ENCODE data around the gene TLE6.

Gene TLE6

GRCh38 chr19:2977746-2978138 is 378 bp downstream of the TLE6 start:
- TF ChIP-seq FOXP2 (optimal IDR thresholded peaks at IDR 0.05; ENCODE audit: borderline replicate concordance, extremely low read depth, extremely low read length, insufficient read depth) (no peak), POLR2AphosphoS5 (IDR thresholded peaks at IDR 0.05; ENCODE audit: low read depth, low read length) (no peak), REST (IDR thresholded peaks at IDR 0.05; ENCODE audit: insufficient read depth in 1 of 2, low read depth in 2 of 2, low read length in 2 of 2) (no peak), TAF1 (IDR thresholded peaks at IDR 0.05; ENCODE audit: borderline replicate concordance, insufficient read depth, low read length) (no peak), SIN3A (IDR thresholded peaks at IDR 0.05; ENCODE audit: borderline replicate concordance, insufficient read depth, low read length) (no peak)

GRCh38 chr19:2978166-2978767 is 903 bp downstream of the TLE6 start:
- TF ChIP-seq REST (IDR thresholded peaks at IDR 0.05; ENCODE audit: insufficient read depth in 1 of 2, low read depth in 2 of 2, low read length in 2 of 2) (no peak), FOXP2 (optimal IDR thresholded peaks at IDR 0.05; ENCODE audit: borderline replicate concordance, extremely low read depth, extremely low read length, insufficient read depth) (no peak), POLR2AphosphoS5 (IDR thresholded peaks at IDR 0.05; ENCODE audit: low read depth, low read length) (no peak)

GRCh38 chr19:2978772-2979171 is 1.4 kb downstream of the TLE6 start:
- TF ChIP-seq POLR2AphosphoS5 (IDR thresholded peaks at IDR 0.05; ENCODE audit: low read depth, low read length) (no peak), REST (IDR thresholded peaks at IDR 0.05; ENCODE audit: insufficient read depth in 1 of 2, low read depth in 2 of 2, low read length in 2 of 2) (no peak), FOXP2 (optimal IDR thresholded peaks at IDR 0.05; ENCODE audit: borderline replicate concordance, extremely low read depth, extremely low read length, insufficient read depth) (no peak), TAF1 (IDR thresholded peaks at IDR 0.05; ENCODE audit: borderline replicate concordance, insufficient read depth, low read length) (no peak), SIN3A (IDR thresholded peaks at IDR 0.05; ENCODE audit: borderline replicate concordance, insufficient read depth, low read length) (no peak)

GRCh38 chr19:2981898-2982297 is 4.5 kb downstream of the TLE6 start:
- no peak for TF ChIP-seq TAF1 (IDR thresholded peaks at IDR 0.05; ENCODE audit: borderline replicate concordance, insufficient read depth, low read length)
- TF ChIP-seq FOXP2 (optimal IDR thresholded peaks at IDR 0.05; ENCODE audit: borderline replicate concordance, extremely low read depth, extremely low read length, insufficient read depth) = no peak
- TF ChIP-seq SIN3A (IDR thresholded peaks at IDR 0.05; ENCODE audit: borderline replicate concordance, insufficient read depth, low read length) = no peak
- no peak for TF ChIP-seq POLR2AphosphoS5 (IDR thresholded peaks at IDR 0.05; ENCODE audit: low read depth, low read length)
- TF ChIP-seq REST (IDR thresholded peaks at IDR 0.05; ENCODE audit: insufficient read depth in 1 of 2, low read depth in 2 of 2, low read length in 2 of 2) = no peak

- TF ChIP-seq REST (IDR thresholded peaks at IDR 0.05; ENCODE audit: insufficient read depth in 1 of 2, low read depth in 2 of 2, low read length in 2 of 2) = no peak
Measured at GRCh38 chr19:2982561-2982960, 5.2 kb downstream of the TLE6 start.

Measured in PFSK-1 (cell line).